ENCODE measurements around the gene FAM161A. TPM values are rescaled to one million over a fixed set of nuclear protein-coding genes. Genes with fewer than 3 reads are reported as not detected.
"Not testable (repeated sequence)": the region's sequence is repeated elsewhere in the genome, so short reads cannot be mapped to it uniquely, and the experiment has no call there.

FAM161A gene, protein sequence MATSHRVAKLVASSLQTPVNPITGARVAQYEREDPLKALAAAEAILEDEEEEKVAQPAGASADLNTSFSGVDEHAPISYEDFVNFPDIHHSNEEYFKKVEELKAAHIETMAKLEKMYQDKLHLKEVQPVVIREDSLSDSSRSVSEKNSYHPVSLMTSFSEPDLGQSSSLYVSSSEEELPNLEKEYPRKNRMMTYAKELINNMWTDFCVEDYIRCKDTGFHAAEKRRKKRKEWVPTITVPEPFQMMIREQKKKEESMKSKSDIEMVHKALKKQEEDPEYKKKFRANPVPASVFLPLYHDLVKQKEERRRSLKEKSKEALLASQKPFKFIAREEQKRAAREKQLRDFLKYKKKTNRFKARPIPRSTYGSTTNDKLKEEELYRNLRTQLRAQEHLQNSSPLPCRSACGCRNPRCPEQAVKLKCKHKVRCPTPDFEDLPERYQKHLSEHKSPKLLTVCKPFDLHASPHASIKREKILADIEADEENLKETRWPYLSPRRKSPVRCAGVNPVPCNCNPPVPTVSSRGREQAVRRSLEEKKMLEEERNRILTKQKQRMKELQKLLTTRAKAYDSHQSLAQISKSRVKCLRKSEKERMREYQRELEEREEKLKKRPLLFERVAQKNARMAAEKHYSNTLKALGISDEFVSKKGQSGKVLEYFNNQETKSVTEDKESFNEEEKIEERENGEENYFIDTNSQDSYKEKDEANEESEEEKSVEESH
- total RNA-seq = 1 to 10 TPM in 1 of 2 donors, under 1 TPM in 1; 0.73 to 1.2 TPM
- long read RNA-seq, partial matches to known transcripts = 1 of 2 reads
- long read RNA-seq, other reads (novel, unspliced or antisense) = 1 of 2 reads

- ATAC-seq (peak; percentile 81), DNase-seq (peak; percentile 87 to 91)
- intact Hi-C loops (cut with DNase I, micrococcal nuclease) = no loop called here
These were observed at the start of gene FAM161A for GRCh38 chr2:61853847-61854563. TSS of gene FAM161A (minus strand) at chr2:61854060. CDS start at chr2:61854041, 19 bp downstream.

DNA sequence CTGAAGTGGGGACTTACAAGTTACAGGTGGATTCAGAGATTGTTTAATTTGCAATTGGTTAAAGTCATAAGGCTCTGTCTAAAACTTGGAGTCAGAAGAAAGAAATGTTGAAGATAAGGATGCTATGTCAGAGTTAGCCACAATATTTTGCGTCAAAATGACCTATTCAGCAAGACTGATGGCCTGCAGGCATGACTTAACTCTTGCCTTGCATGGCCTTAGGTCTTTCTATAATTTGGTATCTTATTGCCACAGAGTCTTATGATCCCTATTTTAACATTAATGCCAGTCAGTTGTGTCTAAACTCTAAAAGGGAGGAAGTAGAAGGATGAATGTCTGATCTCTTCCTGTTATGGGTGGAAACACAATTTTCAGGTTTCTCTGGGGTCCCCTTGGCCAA is 46.4 kb upstream of the FAM161A start:
- ATAC-seq = no peak
- intact Hi-C loops (cut with DNase I, micrococcal nuclease) = no loop called here
- no peak for DNase-seq

- no peak for ATAC-seq
- DNase-seq = no peak
- intact Hi-C loops (cut with DNase I, micrococcal nuclease) = no loop called here
These were observed 45.0 kb upstream of the FAM161A start for GRCh38 chr2:61898810-61899209.

- peak; percentile 82 to 92 for DNase-seq
- intact Hi-C loops (cut with DNase I, micrococcal nuclease) = no loop called here
- ATAC-seq = peak; percentile 91
These were observed 34.6 kb upstream of the FAM161A start, which contains the start of gene CCT4 for GRCh38 chr2:61888267-61889055. TSS of gene CCT4 (minus strand) at chr2:61888656. CDS start at chr2:61888507, 149 bp downstream.

GRCh38 chr2:61887717-61888266 is 33.9 kb upstream of the FAM161A start:
- intact Hi-C loops (cut with DNase I, micrococcal nuclease) = no loop called here
- peak in 1 of 2 donors; percentile 28 for DNase-seq
- peak; percentile 8 for ATAC-seq

- no peak for ATAC-seq
- intact Hi-C loops (cut with DNase I, micrococcal nuclease) = no loop called here
- DNase-seq = no peak
These were observed 32.2 kb upstream of the FAM161A start for GRCh38 chr2:61885896-61886603.

DNA sequence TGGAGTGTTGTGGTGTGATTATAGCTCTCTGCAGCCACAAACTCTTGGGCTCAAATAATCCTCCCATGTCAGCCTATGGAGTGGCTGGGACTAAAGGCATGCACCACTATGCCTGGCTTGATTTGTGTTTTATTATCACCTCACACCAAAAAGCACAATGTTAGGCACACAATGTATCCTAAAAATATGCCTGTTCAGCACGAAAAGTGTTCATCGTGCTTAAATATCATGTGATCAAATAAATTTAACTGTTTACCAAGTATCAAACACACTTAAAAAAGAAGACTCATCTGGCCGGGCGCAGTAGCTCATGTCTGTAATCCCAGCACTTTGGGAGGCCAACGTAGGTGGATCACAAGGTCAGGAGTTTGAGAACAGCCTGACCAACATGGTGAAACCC is 29.0 kb upstream of the FAM161A start:
- intact Hi-C loops (cut with DNase I, micrococcal nuclease) = no loop called here
- no peak for DNase-seq
- no peak for ATAC-seq

GRCh38 chr2:61879351-61879750 is 25.5 kb upstream of the FAM161A start:
- intact Hi-C loops (cut with DNase I, micrococcal nuclease); ATAC-seq; DNase-seq: not testable (repeated sequence)

DNA sequence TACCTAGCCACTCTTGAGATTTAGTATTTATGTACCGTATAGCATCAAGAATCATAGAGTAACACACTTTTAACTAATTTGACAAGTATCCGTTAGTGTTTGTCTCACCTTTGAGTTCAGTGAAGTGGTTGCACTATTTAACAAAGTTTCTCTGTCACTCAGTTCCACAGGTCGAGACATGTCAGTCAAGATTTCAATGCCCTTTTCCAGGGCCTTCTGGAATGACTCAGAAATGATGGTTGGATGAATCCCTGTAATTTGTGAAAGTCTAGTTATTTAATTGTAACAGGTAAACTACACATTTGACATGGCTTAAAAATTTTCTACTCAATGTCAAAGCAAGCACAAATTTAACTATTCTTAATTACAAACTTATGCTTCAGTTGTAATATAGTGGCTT is 24.9 kb upstream of the FAM161A start:
- ATAC-seq (no peak), DNase-seq (no peak)
- intact Hi-C loops (cut with DNase I, micrococcal nuclease) = no loop called here

- DNase-seq = no peak
- intact Hi-C loops (cut with DNase I, micrococcal nuclease) = no loop called here
- ATAC-seq = no peak
These were observed 23.8 kb upstream of the FAM161A start for GRCh38 chr2:61877571-61878245.

DNA sequence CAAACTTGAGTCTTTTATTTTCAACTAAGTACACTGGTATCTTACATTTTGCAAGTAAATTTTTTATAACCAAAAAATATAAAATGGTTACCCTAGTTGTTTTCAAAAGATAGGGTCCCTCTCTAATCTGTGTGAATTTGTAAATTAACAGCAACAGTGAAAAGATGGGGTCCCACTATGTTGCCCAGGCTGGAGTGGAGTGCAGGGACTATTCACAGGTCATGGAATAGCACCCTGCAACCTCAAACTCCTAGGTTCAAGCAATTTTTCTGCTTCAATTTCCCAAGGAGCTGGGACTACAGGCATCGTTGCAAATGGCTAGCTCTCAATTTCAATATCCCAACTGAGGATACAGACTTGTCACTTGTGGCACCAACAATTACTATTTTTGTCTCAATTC is 22.5 kb upstream of the FAM161A start:
- DNase-seq = no peak
- intact Hi-C loops (cut with DNase I, micrococcal nuclease) = no loop called here
- no peak for ATAC-seq

GRCh38 chr2:61866482-61867089 is 12.7 kb upstream of the FAM161A start:
- DNase-seq; intact Hi-C loops (cut with DNase I, micrococcal nuclease); ATAC-seq: not testable (repeated sequence)

DNA sequence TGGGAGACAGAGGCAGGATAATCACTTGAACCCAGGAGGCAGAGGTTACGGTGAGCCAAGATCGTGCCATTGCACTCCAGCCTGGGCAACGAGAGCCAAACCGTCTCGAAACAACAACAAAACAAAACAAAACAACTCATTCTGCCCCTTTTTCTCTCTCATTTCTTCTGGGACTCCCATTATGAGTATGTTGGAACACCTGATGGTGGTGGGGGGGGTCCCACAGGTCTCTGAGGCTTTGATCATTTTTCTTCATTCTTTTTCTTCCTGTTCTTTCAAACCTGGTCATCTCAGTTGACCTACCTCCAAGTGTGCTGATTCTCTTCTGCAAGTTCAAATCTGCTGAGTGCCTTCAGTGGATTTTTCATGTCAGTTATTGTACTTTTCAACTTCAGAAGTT is 8.2 kb upstream of the FAM161A start:
- no peak for DNase-seq
- intact Hi-C loops (cut with DNase I, micrococcal nuclease) = no loop called here

GRCh38 chr2:61857224-61857623 is 3.4 kb upstream of the FAM161A start:
- intact Hi-C loops (cut with DNase I, micrococcal nuclease) = no loop called here
- ATAC-seq (no peak), DNase-seq (no peak)

More for the DNA sequence above, 8.2 kb upstream of the FAM161A start:
- no peak for ATAC-seq

- DNase-seq (peak in 1 of 2 donors; percentile 29), ATAC-seq (peak; percentile 29)
- intact Hi-C loops (cut with DNase I, micrococcal nuclease) = no loop called here
These were observed 1.4 kb upstream of the FAM161A start for GRCh38 chr2:61855318-61855613.

GRCh38 chr2:61854564-61855317 is 881 bp upstream of the FAM161A start:
- ATAC-seq = peak; percentile 92
- intact Hi-C loops (cut with DNase I, micrococcal nuclease) = no loop called here
- peak; percentile 84 to 92 for DNase-seq
